Duodenal mucosa (tissue), 2 donors: ENCODE results near the gene MRPL24.

ENCODE experiments used
- H3K27ac ChIP-seq: one replicate; pipeline ENCODE4 v1.7.0; 2013; ENCODE audit warnings: low read depth, low read length
- H3K27me3 ChIP-seq, 2 donors: one replicate each; pipeline ENCODE4 v1.7.0; 2013; ENCODE audit warnings: low read length in 2 of 2, control low read depth in 1 of 2; ENCODE audit not compliant: insufficient read depth in 2 of 2, control insufficient read depth in 1 of 2
- H3K36me3 ChIP-seq, 2 donors: one replicate each; pipeline ENCODE4 v1.7.0; 2013; ENCODE audit warnings: low read length in 2 of 2, control low read depth in 1 of 2; ENCODE audit not compliant: insufficient read depth in 2 of 2, control insufficient read depth in 1 of 2
- H3K4me1 ChIP-seq, 2 donors: one replicate each; pipeline ENCODE4 v1.7.0; 2013; ENCODE audit warnings: low read length in 2 of 2, control low read depth in 1 of 2; ENCODE audit not compliant: insufficient read depth in 2 of 2, control insufficient read depth in 1 of 2
- H3K4me3 ChIP-seq, 2 donors: one replicate each; pipeline ENCODE4 v1.7.0; 2013; ENCODE audit warnings: low read length in 2 of 2, low read depth in 1 of 2
- H3K9ac ChIP-seq, 2 donors: one replicate each; pipeline ENCODE4 v1.7.0; 2013; ENCODE audit warnings: low read length in 2 of 2, low read depth in 1 of 2
- H3K9me3 ChIP-seq, 2 donors: one replicate each; pipeline ENCODE4 v1.7.0; 2013; ENCODE audit warnings: low read length in 2 of 2, control low read depth in 1 of 2; ENCODE audit not compliant: control insufficient read depth in 1 of 2

MRPL24 gene

GRCh38 chr1:156712626-156713025, 28.3 kb downstream of the MRPL24 start:
- Histone ChIP-seq H3K9me3 (no peaks in the 10 kb centered on the region), H3K27ac (no peak overlapping the region), H3K4me3 (no peak overlapping the region), H3K27me3 (no peaks in the 10 kb centered on the region), H3K9ac (no peak overlapping the region), H3K4me1 (peaks cover 5 to 13% of the 10 kb centered on the region in 2 donors), H3K36me3 (no peaks in the 10 kb centered on the region)

GRCh38 chr1:156711011-156711817, 29.7 kb downstream of the MRPL24 start:
- Histone ChIP-seq H3K9ac (no peak overlapping the region), H3K27me3 (no peaks in the 10 kb centered on the region), H3K27ac (no peak overlapping the region), H3K36me3 (no peaks in the 10 kb centered on the region), H3K9me3 (no peaks in the 10 kb centered on the region), H3K4me1 (peaks cover 13 to 21% of the 10 kb centered on the region in 2 donors), H3K4me3 (no peak overlapping the region)

- Histone ChIP-seq H3K4me1 (peaks cover 26 to 34% of the 10 kb centered on the region in 2 donors), H3K9ac (no peak overlapping the region), H3K9me3 (no peaks in the 10 kb centered on the region), H3K4me3 (no peak overlapping the region), H3K27ac (no peak overlapping the region), H3K27me3 (peaks cover 5 to 10% of the 10 kb centered on the region in 2 donors), H3K36me3 (no peaks in the 10 kb centered on the region)
Observed at GRCh38 chr1:156709757-156710489, 31.0 kb downstream of the MRPL24 start.

GRCh38 chr1:156709031-156709430, 31.9 kb downstream of the MRPL24 start:
- H3K4me3 ChIP-seq, result no peak overlapping the region
- peaks cover 30 to 42% of the 10 kb centered on the region in 2 donors for H3K4me1 ChIP-seq
- H3K27me3 ChIP-seq, result peaks cover 14 to 18% of the 10 kb centered on the region in 2 donors
- no peak overlapping the region for H3K9ac ChIP-seq
- H3K36me3 ChIP-seq, result no peaks in the 10 kb centered on the region
- H3K27ac ChIP-seq, result no peak overlapping the region
- H3K9me3 ChIP-seq, result no peaks in the 10 kb centered on the region

- H3K4me1 ChIP-seq, result peaks cover 30 to 42% of the 10 kb centered on the region in 2 donors
- no peak overlapping the region for H3K4me3 ChIP-seq
- H3K27me3 ChIP-seq, result peaks cover 22 to 26% of the 10 kb centered on the region in 2 donors
- no peaks in the 10 kb centered on the region for H3K36me3 ChIP-seq
- H3K9ac ChIP-seq, result no peak overlapping the region
- no peaks in the 10 kb centered on the region for H3K9me3 ChIP-seq
- H3K27ac ChIP-seq, result no peak overlapping the region
Observed at GRCh38 chr1:156708218-156708661, 32.6 kb downstream of the MRPL24 start.

- H3K4me1 ChIP-seq, result peaks cover 30 to 42% of the 10 kb centered on the region in 2 donors
- H3K9ac ChIP-seq, result no peak overlapping the region
- no peak overlapping the region for H3K27ac ChIP-seq
- H3K36me3 ChIP-seq, result no peaks in the 10 kb centered on the region
- no peaks in the 10 kb centered on the region for H3K9me3 ChIP-seq
- H3K4me3 ChIP-seq, result no peak overlapping the region
- H3K27me3 ChIP-seq, result peaks cover 26 to 31% of the 10 kb centered on the region in 2 donors
Observed at GRCh38 chr1:156707417-156708217, 33.3 kb downstream of the MRPL24 start.

GRCh38 chr1:156706657-156707416, 34.1 kb downstream of the MRPL24 start:
- H3K27me3 ChIP-seq, result peaks cover 26 to 31% of the 10 kb centered on the region in 2 donors
- H3K36me3 ChIP-seq, result no peaks in the 10 kb centered on the region
- no peak overlapping the region for H3K27ac ChIP-seq
- H3K4me1 ChIP-seq, result peaks cover 30 to 42% of the 10 kb centered on the region in 2 donors
- peak overlapping the region; percentile 65 to 68 for H3K4me3 ChIP-seq
- H3K9me3 ChIP-seq, result no peaks in the 10 kb centered on the region
- peak overlapping the region; percentile 37 to 51 for H3K9ac ChIP-seq

- peaks cover 31% of the 10 kb centered on the region in 2 donors for H3K27me3 ChIP-seq
- H3K9me3 ChIP-seq, result no peaks in the 10 kb centered on the region
- no peak overlapping the region for H3K27ac ChIP-seq
- no peaks in the 10 kb centered on the region for H3K36me3 ChIP-seq
- H3K9ac ChIP-seq, result peak overlapping the region; percentile 37 to 51
- H3K4me1 ChIP-seq, result peaks cover 30 to 42% of the 10 kb centered on the region in 2 donors
- H3K4me3 ChIP-seq, result peak overlapping the region; percentile 65 to 68
Observed at GRCh38 chr1:156705918-156706656, 34.8 kb downstream of the MRPL24 start.
